HepG2 (cell line): ENCODE data around the gene ZNF454. TPM values are rescaled to one million over a fixed set of nuclear protein-coding genes. Genes with fewer than 3 reads are reported as not detected.

Experiments used
- CSRNP2 ChIP-seq: sonication (generic); formaldehyde crosslinking; conservative IDR thresholded peaks from 2 replicates; pipeline ENCODE4 v1.8.0; 2022; ENCODE audit warnings: low read depth, missing genetic modification reagents
- HMGA1 ChIP-seq: sonication (generic); formaldehyde crosslinking; conservative IDR thresholded peaks from 2 replicates; pipeline ENCODE4 v1.4.0; 2020; ENCODE audit warnings: missing genetic modification reagents
- KMT2B ChIP-seq: IDR thresholded peaks from 2 replicates; pipeline ENCODE4 v1.6.1; 2016; ENCODE audit warnings: missing genetic modification reagents, missing compliant biosample characterization
- MEF2D ChIP-seq: sonication (generic); formaldehyde crosslinking; IDR thresholded peaks from 2 replicates; pipeline ENCODE4 v1.5.1; 2020; ENCODE audit warnings: mild to moderate bottlenecking, missing genetic modification reagents
- MEIS1 ChIP-seq: sonication (generic); formaldehyde crosslinking; IDR thresholded peaks from 2 replicates; pipeline ENCODE4 v1.9.0; 2021; ENCODE audit warnings: mild to moderate bottlenecking, missing genetic modification reagents, moderate library complexity, borderline replicate concordance
- MEIS2 ChIP-seq: sonication (generic); formaldehyde crosslinking; IDR thresholded peaks from 2 replicates; pipeline ENCODE4 v1.9.0; 2021; ENCODE audit warnings: mild to moderate bottlenecking, missing genetic modification reagents
- NCOA5 ChIP-seq: sonication (generic); formaldehyde crosslinking; IDR thresholded peaks from 2 replicates; pipeline ENCODE4 v1.4.0; 2020; ENCODE audit warnings: missing genetic modification reagents
- NPAS2 ChIP-seq: sonication (generic); formaldehyde crosslinking; IDR thresholded peaks from 2 replicates; pipeline ENCODE4 v1.8.0; 2022; ENCODE audit warnings: mild to moderate bottlenecking, missing genetic modification reagents, borderline replicate concordance
- POLR2G ChIP-seq: fragments of 200-400 bp; formaldehyde crosslinking; IDR thresholded peaks from 2 replicates; pipeline ENCODE4 v1.6.1; 2018; ENCODE audit warnings: mild to moderate bottlenecking, low read depth, low read length, moderate library complexity
- PRDM10 ChIP-seq: sonication (generic); formaldehyde crosslinking; IDR thresholded peaks from 2 replicates; pipeline ENCODE4 v1.4.0; 2020; ENCODE audit warnings: low read depth, missing genetic modification reagents
- RFXAP ChIP-seq: sonication (generic); formaldehyde crosslinking; IDR thresholded peaks from 2 replicates; pipeline ENCODE4 v1.4.0; 2020; ENCODE audit warnings: missing genetic modification reagents, borderline replicate concordance
- RNF2 ChIP-seq: fragments of 450-650 bp; conservative IDR thresholded peaks from 2 replicates; pipeline ENCODE4 v1.6.1; 2016; ENCODE audit warnings: low read depth
- SAP130 ChIP-seq: IDR thresholded peaks from 2 replicates; pipeline ENCODE4 v1.6.1; 2016; ENCODE audit warnings: low read depth
- SATB2 ChIP-seq: sonication (generic); formaldehyde crosslinking; IDR thresholded peaks from 2 replicates; pipeline ENCODE4 v1.5.0; 2020; ENCODE audit warnings: missing genetic modification reagents
- STAT6 ChIP-seq: sonication (generic); formaldehyde crosslinking; IDR thresholded peaks from 2 replicates; pipeline ENCODE4 v1.4.0; 2020; ENCODE audit warnings: missing genetic modification reagents, mild to moderate bottlenecking, borderline replicate concordance
- TBX3 ChIP-seq: fragments of 450-650 bp; IDR thresholded peaks from 2 replicates; pipeline ENCODE4 v1.6.1; 2017; ENCODE audit warnings: antibody characterized with exemption, mild to moderate bottlenecking, inconsistent platforms, borderline replicate concordance
- ZBTB7B ChIP-seq: sonication (generic); formaldehyde crosslinking; IDR thresholded peaks from 2 replicates; pipeline ENCODE4 v1.4.0; 2020; ENCODE audit warnings: missing genetic modification reagents
- ZNF12 ChIP-seq: sonication (generic); formaldehyde crosslinking; IDR thresholded peaks from 2 replicates; pipeline ENCODE4 v1.5.0; 2020; ENCODE audit warnings: missing genetic modification reagents
- ZNF354B ChIP-seq: sonication (generic); formaldehyde crosslinking; IDR thresholded peaks from 2 replicates; pipeline ENCODE4 v1.8.0; 2022; ENCODE audit warnings: mild to moderate bottlenecking, missing genetic modification reagents
- ZNF75D ChIP-seq: sonication (generic); formaldehyde crosslinking; IDR thresholded peaks from 2 replicates; pipeline ENCODE4 v1.8.1; 2023; ENCODE audit warnings: missing genetic modification reagents, mild to moderate bottlenecking, borderline replicate concordance
- ZNF790 ChIP-seq: sonication (generic); formaldehyde crosslinking; IDR thresholded peaks from 2 replicates; pipeline ENCODE4 v1.8.0; 2022; ENCODE audit warnings: missing genetic modification reagents, mild to moderate bottlenecking, borderline replicate concordance
- polyA plus RNA-seq, 8 experiments: library from polyadenylated mRNA; depleted of rRNA in 3 of 8; stranded (reverse) in 7 of 8; unstranded in 1 of 8; fragments of >200 nt; fragmentation: Illumina TruSeq in 4 of 8; extraction: Trizol in 4 of 8; gene quantifications; 2 replicates each; pipeline versions ENCODE4 v1.2.1 to v1.2.3, GENCODE V29; 2011 to 2016; ENCODE audit warnings: low read depth in 4 of 8, missing spikeins in 1 of 8, mixed read lengths in 1 of 8; ENCODE audit not compliant: insufficient read depth in 1 of 8
- total RNA-seq, 5 experiments: library from RNA; depleted of rRNA; stranded (reverse); fragments of >200 nt; fragmentation: Illumina TruSeq; extraction: Trizol; gene quantifications; 2 replicates each; pipeline ENCODE4 v1.2.3, GENCODE V29; 2016; ENCODE audit warnings: low read depth in 1 of 5

The ZNF454 gene
- total and polyA plus RNA-seq, 2 of the 13 experiments (the other 11 are each of a cell fraction or from before 2014, with no cell fraction given) = 0.16 TPM; not detected in 1

GRCh38 chr5:178895615-178896571 is 45.1 kb upstream of the ZNF454 start, which contains the start of gene ZFP2 (continued):
- TF ChIP-seq PRDM10 (no peak), ZNF75D (CRISPR knock-in tag) (no peak), CSRNP2 (CRISPR knock-in tag) (no peak), ZBTB7B (CRISPR knock-in tag) (no peak), POLR2G (peak; percentile 67), HMGA1 (CRISPR knock-in tag) (no peak), SAP130 (CRISPR knock-in tag) (peak; percentile 55), ZNF790 (CRISPR knock-in tag) (no peak), NCOA5 (CRISPR knock-in tag) (no peak), KMT2B (CRISPR knock-in tag) (no peak), STAT6 (CRISPR knock-in tag) (no peak), MEIS2 (CRISPR knock-in tag) (no peak), MEIS1 (no peak), RNF2 (no peak), TBX3 (no peak), NPAS2 (CRISPR knock-in tag) (no peak), ZNF12 (CRISPR knock-in tag) (no peak), SATB2 (CRISPR knock-in tag) (0 out of 2 replicates have a peak, but pooled peaks have one; percentile 40), MEF2D (CRISPR knock-in tag) (no peak), ZNF354B (CRISPR knock-in tag) (no peak), RFXAP (CRISPR knock-in tag) (0 out of 2 replicates have a peak, but pooled peaks have one; percentile 45)
